ENCODE data around the gene EXPH5. TPM values are rescaled to one million over a fixed set of nuclear protein-coding genes. Genes with fewer than 3 reads are reported as not detected.

The EXPH5 gene
- total RNA-seq, 2 donors from 2014 or later = 1.4 to 2.8 TPM

DNA sequence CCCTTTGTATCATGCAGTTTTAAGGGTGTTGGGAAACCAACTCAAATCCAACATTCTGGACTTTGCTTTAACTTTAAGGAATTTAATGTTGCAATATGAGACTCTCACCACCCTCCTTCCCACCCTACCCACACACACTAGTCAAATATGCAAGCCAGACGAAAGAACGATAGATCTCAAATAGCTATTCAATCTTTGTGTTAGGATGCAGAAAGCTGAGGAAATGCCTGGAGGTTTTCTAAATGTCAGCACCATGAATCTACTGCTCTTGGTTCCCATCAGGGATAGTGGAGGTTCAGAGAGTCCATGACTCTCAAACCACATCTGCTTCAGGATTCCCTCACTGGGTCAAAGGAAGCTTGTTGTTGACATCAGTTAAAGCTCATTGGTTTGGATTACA lies 33.7 kb downstream of the EXPH5 start:
- no peak for DNase-seq (ENCODE audit: low spot score)
- H3K9me3 ChIP-seq = no peaks in the 10 kb centered on the region
- H3K4me3 ChIP-seq = no peak overlapping the region
- H3K27ac ChIP-seq = no peak overlapping the region
- H3K27me3 ChIP-seq = no peaks in the 10 kb centered on the region
- TF ChIP-seq, protein P1, sequence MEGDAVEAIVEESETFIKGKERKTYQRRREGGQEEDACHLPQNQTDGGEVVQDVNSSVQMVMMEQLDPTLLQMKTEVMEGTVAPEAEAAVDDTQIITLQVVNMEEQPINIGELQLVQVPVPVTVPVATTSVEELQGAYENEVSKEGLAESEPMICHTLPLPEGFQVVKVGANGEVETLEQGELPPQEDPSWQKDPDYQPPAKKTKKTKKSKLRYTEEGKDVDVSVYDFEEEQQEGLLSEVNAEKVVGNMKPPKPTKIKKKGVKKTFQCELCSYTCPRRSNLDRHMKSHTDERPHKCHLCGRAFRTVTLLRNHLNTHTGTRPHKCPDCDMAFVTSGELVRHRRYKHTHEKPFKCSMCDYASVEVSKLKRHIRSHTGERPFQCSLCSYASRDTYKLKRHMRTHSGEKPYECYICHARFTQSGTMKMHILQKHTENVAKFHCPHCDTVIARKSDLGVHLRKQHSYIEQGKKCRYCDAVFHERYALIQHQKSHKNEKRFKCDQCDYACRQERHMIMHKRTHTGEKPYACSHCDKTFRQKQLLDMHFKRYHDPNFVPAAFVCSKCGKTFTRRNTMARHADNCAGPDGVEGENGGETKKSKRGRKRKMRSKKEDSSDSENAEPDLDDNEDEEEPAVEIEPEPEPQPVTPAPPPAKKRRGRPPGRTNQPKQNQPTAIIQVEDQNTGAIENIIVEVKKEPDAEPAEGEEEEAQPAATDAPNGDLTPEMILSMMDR (IDR thresholded peaks at IDR 0.05) = no peak
- H3K36me3 ChIP-seq = no peaks in the 10 kb centered on the region
- H3K4me1 ChIP-seq = no peaks in the 10 kb centered on the region

DNA sequence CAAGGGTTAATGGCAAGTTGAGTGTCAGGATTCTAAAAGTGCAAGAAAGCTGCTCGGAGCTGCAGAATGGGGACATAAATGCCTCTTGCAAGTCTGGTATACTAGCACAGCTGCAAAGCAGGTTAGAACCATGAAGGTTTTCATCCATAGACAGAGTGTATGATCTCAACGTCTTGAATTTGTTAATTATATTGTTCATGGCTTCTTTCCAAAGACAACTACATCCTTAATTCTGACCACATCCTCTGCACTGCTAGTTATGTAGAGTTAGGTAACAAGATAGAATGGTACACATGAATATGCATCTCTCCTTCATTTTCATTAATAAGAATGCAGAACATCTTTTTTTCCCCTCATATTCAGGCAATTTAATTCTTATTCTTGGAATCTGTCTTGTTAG lies 34.2 kb downstream of the EXPH5 start:
- H3K36me3 ChIP-seq = no peaks in the 10 kb centered on the region
- no peak overlapping the region for H3K27ac ChIP-seq
- TF ChIP-seq, protein P1 (IDR thresholded peaks at IDR 0.05) = no peak
- no peak overlapping the region for H3K4me3 ChIP-seq
- H3K9me3 ChIP-seq = no peaks in the 10 kb centered on the region
- no peaks in the 10 kb centered on the region for H3K4me1 ChIP-seq
- H3K27me3 ChIP-seq = no peaks in the 10 kb centered on the region
- no peak for DNase-seq (ENCODE audit: low spot score)

DNA sequence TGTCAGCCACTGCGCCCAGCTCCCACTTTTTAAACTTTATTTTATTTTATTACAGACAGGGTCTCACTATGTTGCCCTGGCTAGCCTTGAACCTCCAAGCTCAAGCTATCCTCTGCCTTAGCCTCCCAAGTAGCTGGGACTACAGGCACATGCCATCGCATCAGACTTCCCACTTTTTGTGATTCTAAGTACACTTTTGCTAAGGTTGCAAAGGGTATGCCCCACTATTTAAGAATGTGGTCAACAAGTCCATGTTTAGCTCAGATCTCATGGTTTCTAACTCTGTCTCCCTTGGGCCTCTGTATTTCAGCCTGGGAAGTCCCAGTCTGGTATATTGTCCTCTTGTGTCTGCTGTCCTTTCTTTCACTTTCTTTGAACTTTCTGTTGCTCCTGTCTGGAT lies 35.3 kb downstream of the EXPH5 start:
- Histone ChIP-seq H3K9me3 (no peaks in the 10 kb centered on the region), H3K4me1 (no peaks in the 10 kb centered on the region), H3K36me3 (no peaks in the 10 kb centered on the region), H3K27me3 (no peaks in the 10 kb centered on the region), H3K27ac (no peak overlapping the region), H3K4me3 (no peak overlapping the region)
- TF ChIP-seq, protein P1 (IDR thresholded peaks at IDR 0.05) = no peak
- no peak for DNase-seq (ENCODE audit: low spot score)

DNA sequence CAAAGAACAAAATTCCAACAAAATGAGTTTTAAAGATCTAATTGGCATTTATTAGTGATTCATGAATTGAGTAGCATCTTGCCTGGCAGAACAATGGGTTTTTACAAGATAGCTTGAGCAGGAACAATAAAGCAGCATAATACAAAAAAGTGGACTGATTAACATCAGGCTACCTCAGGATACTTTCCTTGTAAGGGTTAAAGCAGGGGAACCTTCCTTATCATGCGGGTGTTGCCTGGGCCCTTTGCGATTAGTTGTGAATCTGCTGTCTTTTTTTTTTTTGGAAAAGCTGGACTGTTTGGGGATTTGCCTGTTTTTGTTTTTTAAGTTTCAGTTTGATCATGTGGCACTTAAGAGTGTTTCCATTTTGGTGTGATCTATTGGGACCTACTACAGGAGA lies 37.5 kb downstream of the EXPH5 start:
- Histone ChIP-seq H3K4me1 (peaks cover 0 to 10% of the 10 kb centered on the region in 2 donors), H3K36me3 (no peaks in the 10 kb centered on the region), H3K27me3 (no peaks in the 10 kb centered on the region), H3K27ac (no peak overlapping the region), H3K4me3 (no peak overlapping the region), H3K9me3 (no peaks in the 10 kb centered on the region)
- TF ChIP-seq, protein P1 (IDR thresholded peaks at IDR 0.05) = no peak
- no peak for DNase-seq (ENCODE audit: low spot score)

DNA sequence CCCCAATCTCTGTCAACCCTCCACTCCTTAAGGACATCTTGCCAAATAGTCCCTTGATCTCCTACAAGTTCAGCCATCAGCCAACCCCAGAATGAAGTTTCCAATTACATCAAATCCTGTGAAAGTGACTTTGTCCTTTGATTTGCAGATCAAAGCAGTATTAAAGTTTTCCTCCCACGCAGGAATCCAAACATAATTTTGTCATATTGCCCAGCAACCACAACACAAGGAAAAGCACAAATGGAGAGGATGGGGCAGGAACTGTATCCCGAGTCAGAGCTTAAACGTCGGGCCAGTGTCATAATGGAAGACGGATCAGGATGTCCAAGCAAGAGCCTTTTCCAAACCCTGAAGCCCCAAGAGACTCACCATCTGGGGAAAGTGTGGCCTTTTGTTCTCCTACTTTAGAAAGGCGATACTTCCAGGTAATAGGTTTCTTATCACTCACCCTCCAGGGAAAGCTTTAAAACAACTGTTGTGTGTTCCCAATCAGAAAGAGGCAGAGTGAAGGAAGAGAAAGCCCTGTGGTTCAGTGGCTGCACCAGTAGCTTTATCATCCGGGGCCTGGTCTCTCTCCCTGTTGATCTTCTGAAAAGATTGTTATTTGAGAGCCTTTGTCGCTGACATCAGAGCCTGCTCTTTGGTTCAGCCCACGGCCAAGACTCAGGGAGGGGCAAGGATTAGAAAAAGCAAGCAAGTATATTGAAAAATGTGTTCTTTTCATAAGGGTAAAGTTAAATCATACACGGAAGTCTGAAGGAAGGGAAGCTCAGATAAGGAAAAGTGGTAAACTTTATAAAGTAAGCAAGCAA lies 41.7 kb downstream of the EXPH5 start:
- peaks cover 0 to 13% of the 10 kb centered on the region in 2 donors for H3K4me1 ChIP-seq
- no peaks in the 10 kb centered on the region for H3K36me3 ChIP-seq
- no peak overlapping the region for H3K4me3 ChIP-seq
- H3K9me3 ChIP-seq = no peaks in the 10 kb centered on the region
- no peaks in the 10 kb centered on the region for H3K27me3 ChIP-seq
- H3K27ac ChIP-seq = no peak overlapping the region
- TF ChIP-seq, protein P1 (IDR thresholded peaks at IDR 0.05) = no peak
- DNase-seq (ENCODE audit: low spot score) = no peak
